Psoas muscle (tissue), 8 donors: ENCODE results near the gene ADGB. TPM values are rescaled to one million over a fixed set of nuclear protein-coding genes. Genes with fewer than 3 reads are reported as not detected.

Experiments
- ATAC-seq, 4 donors: fragments of 200-7000 bp; cut with Tn5 transposase; one replicate each; pipeline ENCODE4 v1.9.1; 2020; ENCODE audit warnings: moderate library complexity in 3 of 4, mild to moderate bottlenecking in 2 of 4
- DNase-seq, 2 donors: peaks; one replicate each; pipeline ENCODE4 v3.0.0-alpha.2; 2020
- H3K27ac ChIP-seq: fragments of 200-600 bp; one replicate; pipeline ENCODE4 v1.8.0; 2022
- H3K27me3 ChIP-seq, 3 donors: fragments of 200-600 bp in 1 of 3; one replicate each; pipeline versions ENCODE4 v1.6.1 to v1.8.0; 2013 to 2022; ENCODE audit warnings: low read length in 2 of 3, mild to moderate bottlenecking in 2 of 3, moderate library complexity in 1 of 3; ENCODE audit not compliant: insufficient read depth in 3 of 3
- H3K36me3 ChIP-seq, 2 donors: fragments of 200-600 bp in 1 of 2; one replicate each; pipeline versions ENCODE4 v1.6.1 to v1.8.0; 2013 to 2022; ENCODE audit warnings: low read depth in 1 of 2, mild to moderate bottlenecking in 1 of 2, moderate library complexity in 1 of 2; ENCODE audit not compliant: insufficient read depth in 1 of 2
- H3K4me1 ChIP-seq: fragments of 200-600 bp; one replicate; pipeline ENCODE4 v1.8.0; 2022
- H3K4me3 ChIP-seq: fragments of 200-600 bp; one replicate; pipeline ENCODE4 v1.8.0; 2022; ENCODE audit warnings: mild to moderate bottlenecking
- H3K9me3 ChIP-seq: fragments of 200-600 bp; one replicate; pipeline ENCODE4 v1.8.0; 2022
- WGBS, 3 donors: extraction: QIAGEN DNeasy Blood & Tissue Kit; methylation state at CpG; one replicate each; pipeline versions ENCODE4 v1.1.6 to v1.1.7; 2013; 5-methylcytosine and 5-hydroxymethylcytosine counted together
- intact Hi-C, 2 donors: fragments of 100-400 bp; cut with DNase I; formaldehyde crosslinking; loops; one replicate each; pipeline versions ENCODE4 v1.11.0 to v1.14.2; 2022
- polyA plus RNA-seq, 3 donors: library from polyadenylated mRNA; stranded (reverse); fragments of 200-250 nt; gene quantifications; one replicate each; pipeline ENCODE4 v1.2.3, GENCODE V29; 2013
- total RNA-seq, 4 donors: library from RNA; stranded (reverse); fragmentation: NEBNext Ultra II Directional in 2 of 4; extraction: Animal tissue kit (Norgen Biotek cat#: 25700) in 2 of 4; gene quantifications; one replicate each; pipeline versions ENCODE4 v1.2.1 to v1.2.4, GENCODE V29; 2021 to 2023
- TF ChIP-seq, protein P1 (sequence below): fragments of 200-600 bp; IDR thresholded peaks from one replicate; pipeline ENCODE4 v1.8.0; 2022; ENCODE audit warnings: antibody characterized with exemption
- donor health status: healthy with polysubstance abuse.
- donor health status: DM: no; HTN: no; CAD: no; lungs with moderate emphysema.
- donor health status: Bipolar disorder and iron deficiency.
- donor health status: healthy.
- donor health status: DM: yes; HTN: yes; CAD: no.
- donor health status: DM: no; HTN: no; CAD: no.
- donor health status: DM: no; HTN: no; CAD: no.
- donor health status: DM: yes; HTN: yes; CAD: no.

ADGB gene
- total and polyA plus RNA-seq, 7 donors = not detected

- peaks cover 0 to 2% (median 0%) of the 10 kb centered on the region in 3 donors for H3K27me3 ChIP-seq
- H3K36me3 ChIP-seq = no peaks in the 10 kb centered on the region
- H3K4me3 ChIP-seq = no peak overlapping the region
- no peaks in the 10 kb centered on the region for H3K9me3 ChIP-seq
- H3K4me1 ChIP-seq = no peaks in the 10 kb centered on the region
- DNase-seq (no peak), ATAC-seq (no peak)
- H3K27ac ChIP-seq = no peak overlapping the region
- WGBS, 3 donors = 95 to 100% (median 97%) methylated on average over 1 of the region's 1 CpG
- intact Hi-C loops = no loop called here
- TF ChIP-seq, protein P1, sequence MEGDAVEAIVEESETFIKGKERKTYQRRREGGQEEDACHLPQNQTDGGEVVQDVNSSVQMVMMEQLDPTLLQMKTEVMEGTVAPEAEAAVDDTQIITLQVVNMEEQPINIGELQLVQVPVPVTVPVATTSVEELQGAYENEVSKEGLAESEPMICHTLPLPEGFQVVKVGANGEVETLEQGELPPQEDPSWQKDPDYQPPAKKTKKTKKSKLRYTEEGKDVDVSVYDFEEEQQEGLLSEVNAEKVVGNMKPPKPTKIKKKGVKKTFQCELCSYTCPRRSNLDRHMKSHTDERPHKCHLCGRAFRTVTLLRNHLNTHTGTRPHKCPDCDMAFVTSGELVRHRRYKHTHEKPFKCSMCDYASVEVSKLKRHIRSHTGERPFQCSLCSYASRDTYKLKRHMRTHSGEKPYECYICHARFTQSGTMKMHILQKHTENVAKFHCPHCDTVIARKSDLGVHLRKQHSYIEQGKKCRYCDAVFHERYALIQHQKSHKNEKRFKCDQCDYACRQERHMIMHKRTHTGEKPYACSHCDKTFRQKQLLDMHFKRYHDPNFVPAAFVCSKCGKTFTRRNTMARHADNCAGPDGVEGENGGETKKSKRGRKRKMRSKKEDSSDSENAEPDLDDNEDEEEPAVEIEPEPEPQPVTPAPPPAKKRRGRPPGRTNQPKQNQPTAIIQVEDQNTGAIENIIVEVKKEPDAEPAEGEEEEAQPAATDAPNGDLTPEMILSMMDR = no peak
Measured at GRCh38 chr6:146829792-146830565, 231.2 kb downstream of the ADGB start.

DNA sequence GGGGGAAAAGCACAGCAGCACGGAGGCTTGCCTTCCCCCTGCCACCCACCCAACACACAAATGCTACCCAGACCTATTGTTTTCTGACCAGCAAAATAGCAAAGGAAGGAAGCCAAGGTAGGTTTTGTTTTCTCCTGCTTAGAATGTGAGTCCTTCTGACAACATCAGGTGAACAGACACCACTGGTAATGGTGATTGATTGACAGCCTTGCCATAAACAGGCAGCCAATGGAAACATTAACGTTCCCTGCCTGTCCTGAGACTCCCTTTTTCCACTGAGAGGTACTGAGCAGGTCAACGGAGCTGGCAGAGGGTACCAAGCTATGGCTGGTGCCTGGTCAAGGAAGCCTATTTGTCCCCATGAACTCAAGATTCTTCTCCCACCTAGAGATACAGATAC lies 234.4 kb downstream of the ADGB start:
- ATAC-seq (no peak), DNase-seq (no peak)
- no peaks in the 10 kb centered on the region for H3K9me3 ChIP-seq
- H3K4me1 ChIP-seq = no peaks in the 10 kb centered on the region
- TF ChIP-seq, protein P1 = no peak
- H3K36me3 ChIP-seq = no peaks in the 10 kb centered on the region
- peaks cover 0 to 2% (median 0%) of the 10 kb centered on the region in 3 donors for H3K27me3 ChIP-seq
- H3K27ac ChIP-seq = no peak overlapping the region
- WGBS, 3 donors = 59 to 70% (median 67%) methylated on average over 3 of the region's 3 CpGs
- intact Hi-C loops = no loop called here
- H3K4me3 ChIP-seq = no peak overlapping the region

- Histone ChIP-seq H3K4me3 (no peak overlapping the region), H3K27ac (no peak overlapping the region), H3K36me3 (no peaks in the 10 kb centered on the region), H3K4me1 (no peaks in the 10 kb centered on the region), H3K27me3 (no peaks in the 10 kb centered on the region), H3K9me3 (no peaks in the 10 kb centered on the region)
- 74 to 84% (median 77%) methylated on average over 1 of the region's 1 CpG for WGBS, 3 donors
- ATAC-seq = no peak
- TF ChIP-seq, protein P1 = no peak
- intact Hi-C loops = no loop called here
- DNase-seq = no peak
Measured at GRCh38 chr6:146840216-146840615, 241.4 kb downstream of the ADGB start.

DNA sequence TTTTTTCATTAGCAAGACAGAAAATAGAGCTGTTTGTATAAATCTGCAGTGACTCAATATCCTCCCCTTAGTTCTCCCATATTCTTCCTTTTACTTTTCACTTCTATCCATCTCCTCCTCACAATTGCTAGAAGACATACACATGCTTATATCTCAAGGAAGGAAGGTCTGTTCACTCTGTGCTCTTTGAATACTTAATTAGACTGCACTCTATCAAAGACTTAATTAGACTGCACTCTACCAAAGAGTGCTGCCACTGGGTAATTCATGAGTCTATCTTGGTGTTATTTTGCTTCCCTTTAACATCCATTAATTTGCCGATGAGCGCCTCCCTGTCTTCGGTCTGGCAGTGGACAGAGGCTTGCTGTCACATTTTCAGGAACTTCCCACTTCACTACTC lies 241.9 kb downstream of the ADGB start:
- no peak overlapping the region for H3K4me3 ChIP-seq
- intact Hi-C loops = no loop called here
- WGBS, 3 donors = 96 to 98% (median 97%) methylated on average over 3 of the region's 3 CpGs
- no peaks in the 10 kb centered on the region for H3K4me1 ChIP-seq
- no peaks in the 10 kb centered on the region for H3K9me3 ChIP-seq
- H3K27me3 ChIP-seq = no peaks in the 10 kb centered on the region
- no peaks in the 10 kb centered on the region for H3K36me3 ChIP-seq
- TF ChIP-seq, protein P1 = no peak
- no peak overlapping the region for H3K27ac ChIP-seq
- no peak for DNase-seq
- no peak for ATAC-seq

DNA sequence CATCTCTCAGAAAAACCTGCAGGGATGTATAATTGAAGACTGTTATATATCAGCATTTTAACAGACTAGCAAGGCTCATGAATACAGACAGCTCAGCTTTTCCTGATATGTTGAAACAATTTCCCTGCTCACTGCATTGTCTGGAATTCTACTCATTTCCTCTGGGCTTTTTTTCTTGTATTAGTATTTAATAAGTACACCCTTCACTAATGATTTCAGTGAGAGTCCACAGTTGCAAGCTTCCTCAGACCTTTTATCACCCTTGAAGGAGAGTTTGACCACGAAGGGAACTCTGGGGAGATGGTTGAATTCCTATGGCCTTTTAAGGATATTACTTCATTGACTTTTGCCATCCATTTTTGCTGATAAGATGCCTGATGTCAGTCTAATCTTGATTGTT lies 248.7 kb downstream of the ADGB start:
- intact Hi-C loops = no loop called here
- no peaks in the 10 kb centered on the region for H3K27me3 ChIP-seq
- H3K36me3 ChIP-seq = no peaks in the 10 kb centered on the region
- WGBS, 3 donors = 41 to 48% (median 44%) methylated on average over 1 of the region's 1 CpG
- no peak overlapping the region for H3K27ac ChIP-seq
- ATAC-seq (no peak), DNase-seq (no peak)
- H3K9me3 ChIP-seq = no peaks in the 10 kb centered on the region
- no peak overlapping the region for H3K4me3 ChIP-seq
- TF ChIP-seq, protein P1 = no peak
- H3K4me1 ChIP-seq = no peaks in the 10 kb centered on the region
